GM19324 (cell line): ENCODE data around the gene SLC49A3.
"Not testable (repeated sequence)": the region's sequence is repeated elsewhere in the genome, so short reads cannot be mapped to it uniquely, and the experiment has no call there.

ENCODE experiments used
- ATAC-seq: cut with Tn5 transposase; IDR thresholded peaks from one replicate; pipeline ENCODE4 v1.9.1; 2021; ENCODE audit warnings: mild to moderate bottlenecking, moderate library complexity; ENCODE audit not compliant: unreplicated experiment, low FRiP score

SLC49A3 gene

GRCh38 chr4:704198-704891, 15.4 kb upstream of the SLC49A3 start:
- ATAC-seq, result no peak

GRCh38 chr4:703336-704197, 14.6 kb upstream of the SLC49A3 start:
- no peak for ATAC-seq

DNA sequence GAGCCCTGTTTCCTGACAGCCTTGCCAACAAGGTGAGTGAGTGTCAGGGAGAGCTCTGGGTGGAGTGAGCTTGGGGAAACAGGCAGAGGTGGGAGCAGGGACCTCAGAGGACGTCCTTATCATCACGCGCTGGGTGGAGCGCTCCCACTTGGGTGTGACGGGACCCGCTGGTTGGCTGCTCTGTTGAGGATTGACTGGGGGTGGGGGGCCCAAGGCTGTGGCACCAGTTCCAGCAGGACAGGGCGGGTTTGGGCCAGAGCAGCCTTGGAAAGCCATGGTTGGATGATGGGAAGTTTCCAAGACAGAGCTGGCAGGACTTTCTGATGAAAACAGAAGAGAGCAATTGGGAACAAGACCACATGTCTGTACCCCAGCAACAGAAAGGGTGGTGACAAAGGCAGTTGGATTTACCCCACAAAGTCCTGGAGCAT, 13.7 kb upstream of the SLC49A3 start:
- no peak for ATAC-seq

DNA sequence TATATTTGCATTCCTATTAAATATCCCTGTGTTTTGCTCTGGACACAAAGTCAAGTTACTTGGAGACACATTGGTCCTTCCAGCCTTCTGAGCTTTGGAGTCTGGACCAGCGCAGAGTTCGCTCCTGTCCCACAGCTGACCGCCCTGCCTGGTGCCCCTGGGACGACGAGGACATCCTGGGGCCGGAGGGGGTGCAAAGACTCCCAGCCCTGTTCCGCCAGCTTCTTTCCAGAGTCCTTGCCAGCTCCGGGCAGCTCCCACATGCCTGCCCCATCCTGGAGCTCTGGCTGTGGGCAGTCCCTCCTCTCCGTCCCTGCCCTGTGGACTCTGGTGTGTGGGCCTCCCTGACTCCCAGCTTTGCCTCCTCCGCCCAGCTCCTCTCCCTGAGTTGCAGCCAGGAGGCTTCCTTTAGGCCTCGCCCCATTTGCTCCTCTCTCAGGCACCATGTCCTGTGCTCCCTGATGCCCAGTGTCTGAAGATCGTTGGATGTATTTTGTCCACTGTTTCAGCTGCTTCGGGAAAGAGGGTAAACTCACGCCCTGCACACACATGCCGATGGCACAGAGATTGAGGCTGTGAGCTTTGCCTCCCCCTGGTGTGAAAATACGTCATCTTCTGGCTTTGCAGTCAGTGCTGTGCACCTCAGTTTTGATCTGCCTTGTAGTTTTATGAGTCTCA, 11.8 kb upstream of the SLC49A3 start:
- ATAC-seq, result no peak

DNA sequence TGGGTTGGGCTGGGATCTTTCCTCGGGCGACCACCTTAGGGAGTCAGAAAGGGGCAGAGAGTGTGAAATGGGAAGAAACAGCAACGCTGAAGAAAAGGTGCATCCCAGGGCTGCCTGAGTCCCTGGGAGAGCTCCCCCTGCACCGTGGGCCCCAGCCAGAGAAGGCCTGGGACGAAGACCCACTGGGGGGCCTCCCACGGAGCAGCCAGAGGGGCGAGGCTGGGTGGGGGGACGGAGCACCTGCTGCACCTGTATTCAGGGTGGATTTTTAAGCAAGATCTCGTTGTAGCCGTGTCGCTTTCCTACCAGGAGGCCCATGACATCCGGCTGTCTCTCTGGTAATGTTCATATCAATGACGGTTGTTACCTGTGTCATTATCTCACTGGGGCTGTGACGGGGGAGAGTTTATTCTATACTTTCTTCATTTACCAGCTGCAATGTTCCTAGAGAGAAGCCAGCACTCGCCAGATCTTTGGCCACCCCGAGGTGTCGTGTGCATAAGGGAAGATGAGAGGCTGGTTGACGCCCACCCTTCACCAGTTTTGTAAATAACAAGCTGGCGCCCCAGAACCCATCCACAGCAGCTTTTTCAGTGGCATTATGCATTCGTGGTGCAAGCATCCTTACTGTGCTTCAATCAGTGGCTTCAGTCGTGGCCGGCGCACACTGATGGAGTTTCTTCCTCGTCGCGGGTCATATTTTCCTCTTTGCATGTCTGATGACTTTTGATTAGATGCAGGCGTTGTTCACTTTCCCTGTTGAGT, 11.0 kb upstream of the SLC49A3 start:
- ATAC-seq, result no peak

- ATAC-seq, result not testable (repeated sequence)
Observed at GRCh38 chr4:694341-694940, 5.5 kb upstream of the SLC49A3 start.

GRCh38 chr4:692771-693554, 4.0 kb upstream of the SLC49A3 start:
- no peak for ATAC-seq

DNA sequence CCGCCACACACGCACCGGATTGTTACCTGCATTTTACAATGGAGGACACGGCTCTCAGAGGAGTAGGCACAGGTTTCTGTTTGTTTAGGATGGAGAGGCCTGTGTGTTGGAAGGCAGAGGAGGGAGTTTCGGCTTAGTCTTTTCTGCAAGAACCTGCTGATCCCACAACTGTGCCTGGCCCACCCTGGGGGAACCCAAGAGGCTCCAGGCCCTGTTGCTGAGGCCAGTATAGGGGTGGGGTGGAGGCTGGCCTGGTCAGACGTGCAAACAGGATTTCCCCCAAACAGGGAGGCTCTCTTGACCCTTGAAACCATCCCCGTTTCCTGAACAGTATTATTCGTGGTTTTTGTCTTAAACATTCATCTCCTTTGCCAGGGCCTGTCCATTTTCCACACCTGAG, 772 bp upstream of the SLC49A3 start:
- ATAC-seq, result no peak

- no peak for ATAC-seq
Observed at GRCh38 chr4:687971-688853, 739 bp downstream of the SLC49A3 start.

GRCh38 chr4:687048-687970, 1.6 kb downstream of the SLC49A3 start:
- no peak for ATAC-seq

DNA sequence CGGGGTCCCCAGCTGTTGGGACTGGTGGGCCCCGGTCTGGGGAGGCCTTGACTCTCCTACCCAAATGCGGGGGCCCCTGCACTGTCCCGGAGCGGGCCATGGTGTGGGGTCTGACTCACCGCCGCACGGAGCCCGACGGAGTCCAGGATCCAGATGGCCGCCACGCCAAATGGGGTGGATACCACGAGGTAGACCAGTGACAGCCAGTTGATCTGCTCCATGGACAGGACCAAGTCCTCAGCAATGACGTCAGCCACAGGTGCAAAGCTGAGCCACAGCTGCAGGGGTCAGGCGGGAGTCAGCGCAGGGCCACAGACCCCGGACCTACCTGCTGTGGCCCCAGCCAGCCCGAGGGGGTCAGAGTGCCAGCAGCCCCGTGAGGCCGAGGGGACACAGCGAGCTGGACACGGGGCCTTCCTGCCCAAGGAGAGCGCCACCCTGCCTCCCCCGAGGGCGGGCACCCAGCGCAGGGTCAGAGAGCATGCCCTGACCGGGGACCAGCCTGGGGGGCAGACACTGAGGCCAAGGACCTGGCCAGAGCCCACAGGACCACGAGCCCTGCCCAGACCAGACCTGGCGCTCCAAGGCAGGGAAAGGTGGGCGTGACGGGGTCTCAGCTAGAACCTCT, 2.4 kb downstream of the SLC49A3 start:
- ATAC-seq, result no peak

DNA sequence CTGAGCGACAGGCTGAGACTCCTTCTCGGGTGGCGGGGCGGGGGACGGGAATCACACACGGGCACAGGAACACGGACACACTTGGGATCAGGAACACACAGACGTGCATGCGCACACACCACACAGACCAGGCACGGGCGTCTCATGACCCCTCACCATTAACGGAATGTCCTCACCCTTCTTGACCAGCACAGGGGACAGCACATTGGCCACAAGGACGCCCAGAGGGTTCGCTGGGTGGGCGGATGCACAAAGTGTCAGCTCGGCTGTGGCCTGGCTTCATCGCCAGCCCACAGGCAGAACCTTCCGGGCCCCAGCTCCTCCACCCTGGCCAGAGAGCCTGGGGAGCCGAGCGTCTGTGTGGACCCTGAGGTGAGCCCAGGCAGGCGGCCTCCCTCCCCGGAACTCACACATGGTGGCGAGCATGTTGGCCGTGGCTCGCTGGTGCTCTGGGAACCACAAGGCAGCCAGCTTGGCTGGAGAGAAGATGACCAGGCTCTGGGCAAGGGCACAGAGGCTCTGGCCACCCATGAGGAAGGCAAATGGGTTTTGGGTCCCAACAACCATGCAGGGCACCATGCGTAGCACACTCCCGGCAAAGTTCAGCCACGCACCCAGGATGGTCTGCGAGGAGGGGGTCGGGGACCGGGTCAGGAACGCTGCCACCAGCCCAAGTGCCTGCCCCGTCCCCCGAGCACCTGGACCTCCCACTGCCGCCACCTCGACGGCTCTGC, 3.1 kb downstream of the SLC49A3 start:
- ATAC-seq, result no peak

DNA sequence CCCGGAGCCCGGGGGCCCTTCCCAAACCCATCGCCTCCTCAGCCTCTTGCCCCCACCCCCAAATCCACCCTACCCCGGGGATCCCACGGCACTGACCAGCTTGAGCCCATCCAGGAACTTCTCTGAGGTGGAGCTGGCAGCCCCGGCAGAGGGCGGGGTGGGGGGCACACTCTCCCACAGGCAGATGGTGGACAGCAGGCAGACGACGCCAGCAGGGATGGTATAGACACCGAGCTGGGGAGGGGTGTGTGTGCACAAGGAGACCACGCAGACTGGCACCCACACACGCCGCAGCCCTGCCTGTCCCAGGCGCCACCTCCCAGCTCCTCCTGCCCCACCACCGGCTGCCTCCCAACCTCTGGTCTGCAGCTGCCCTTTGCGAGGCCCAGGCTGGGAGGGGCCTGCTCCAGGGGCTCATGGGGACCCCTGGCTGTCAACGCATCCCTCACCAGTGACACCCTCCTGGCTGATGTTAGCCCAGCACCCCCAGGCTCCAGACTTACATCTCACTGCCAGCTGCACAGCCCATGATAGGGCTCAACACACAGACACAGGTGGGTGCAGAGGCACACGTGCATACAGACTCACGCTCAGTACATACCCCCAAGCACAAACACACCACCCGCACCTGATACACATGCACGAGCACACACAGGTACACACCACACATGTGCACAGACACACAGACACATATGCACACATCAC, 4.2 kb downstream of the SLC49A3 start:
- ATAC-seq, result no peak

DNA sequence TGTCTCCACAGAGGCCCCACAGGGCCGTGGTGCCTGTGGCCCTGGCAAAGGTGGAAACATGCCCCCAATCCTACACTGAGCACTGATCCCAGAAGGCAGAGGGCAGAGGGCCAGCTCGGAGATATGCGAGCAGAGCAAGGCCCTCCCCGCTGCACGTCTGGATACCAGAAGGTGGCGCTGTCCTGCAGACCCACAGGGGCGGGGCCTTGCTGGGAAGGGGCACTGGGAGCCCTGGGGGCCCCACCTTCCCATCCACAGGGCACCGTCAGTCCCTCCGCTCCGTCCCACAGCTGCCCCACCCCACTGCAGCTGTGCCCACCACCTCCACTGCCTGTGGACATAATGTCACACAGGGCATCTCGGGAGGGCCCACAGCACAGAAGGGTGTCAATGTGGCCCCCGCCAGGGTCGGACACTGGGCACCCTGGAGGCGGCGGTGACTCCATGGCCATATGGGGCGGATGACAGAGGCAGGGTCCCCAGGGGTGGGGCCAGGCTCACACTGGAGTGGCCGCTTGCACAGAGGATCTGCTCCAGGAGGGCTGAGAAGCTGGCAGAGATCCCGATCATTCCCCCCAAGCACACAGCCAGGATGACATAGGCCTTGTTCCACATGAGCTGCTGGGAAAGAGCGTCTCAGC, 4.8 kb downstream of the SLC49A3 start:
- no peak for ATAC-seq

DNA sequence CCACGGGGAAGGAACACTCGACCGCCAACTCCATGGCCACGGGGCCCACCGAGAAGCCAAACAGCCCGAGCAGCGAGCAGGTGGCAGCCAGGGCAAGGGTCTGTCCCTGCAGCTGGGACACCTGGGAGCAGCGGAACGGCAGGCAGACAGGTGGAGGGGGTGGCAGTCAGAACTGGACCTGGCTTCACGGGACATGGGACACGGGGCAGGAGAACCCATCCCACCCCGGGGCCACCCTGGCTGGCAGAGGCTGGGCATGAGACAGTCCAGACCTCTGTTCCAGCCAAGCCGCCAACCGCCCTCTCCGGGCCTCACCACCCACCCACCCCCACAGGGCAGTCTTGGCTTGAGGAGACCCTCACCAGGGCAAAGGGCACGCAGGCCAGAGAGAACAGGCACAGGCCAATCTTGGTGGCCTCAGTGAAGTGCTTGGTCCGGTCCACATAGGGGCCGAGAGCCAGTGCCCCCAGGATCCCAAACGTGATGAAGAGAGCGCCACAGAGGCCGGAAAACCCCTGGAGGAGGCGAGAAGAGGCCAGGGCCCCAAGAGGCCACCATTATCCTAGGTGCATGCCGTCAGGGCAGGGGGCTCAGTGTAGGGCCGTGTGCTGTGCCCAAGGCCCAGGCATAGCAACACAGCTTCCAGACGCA, 5.6 kb downstream of the SLC49A3 start:
- no peak for ATAC-seq
